NCI-H2196 (cell line): ENCODE data around the gene RNF44.
A peak's percentile ranks its signal among the peaks of the same experiment; 100 is the strongest.

Experiments
- DNase-seq: peaks from one replicate; lab custom pipeline; 2025; ENCODE audit not compliant: unreplicated experiment; lab: John Stamatoyannopoulos, UW

The RNF44 gene

GRCh38 chr5:176535664-176536131, 1.5 kb downstream of the RNF44 start:
- DNase-seq = no peak

- no peak for DNase-seq
Measured at GRCh38 chr5:176535101-176535663, 2.0 kb downstream of the RNF44 start.

- DNase-seq = peak; percentile 34
Measured at GRCh38 chr5:176534640-176535039, 2.6 kb downstream of the RNF44 start.

GRCh38 chr5:176533894-176534611, 3.1 kb downstream of the RNF44 start:
- DNase-seq = peak; percentile 42

- no peak for DNase-seq
Measured at GRCh38 chr5:176533390-176533789, 3.8 kb downstream of the RNF44 start.

GRCh38 chr5:176532795-176533194, 4.4 kb downstream of the RNF44 start:
- no peak for DNase-seq

GRCh38 chr5:176531902-176532493, 5.2 kb downstream of the RNF44 start:
- DNase-seq = no peak

- peak; percentile 43 for DNase-seq
Measured at GRCh38 chr5:176530983-176531901, 6.0 kb downstream of the RNF44 start.

- DNase-seq = no peak
Measured at GRCh38 chr5:176530393-176530982, 6.7 kb downstream of the RNF44 start.

GRCh38 chr5:176529741-176530141, 7.5 kb downstream of the RNF44 start:
- DNase-seq = no peak

GRCh38 chr5:176529116-176529740, 8.0 kb downstream of the RNF44 start:
- no peak for DNase-seq

- DNase-seq = no peak
Measured at GRCh38 chr5:176528761-176529115, 8.5 kb downstream of the RNF44 start.

GRCh38 chr5:176528301-176528700, 8.9 kb downstream of the RNF44 start:
- no peak for DNase-seq

- DNase-seq = no peak
Measured at GRCh38 chr5:176527246-176528222, 9.7 kb downstream of the RNF44 start.

- DNase-seq = no peak
Measured at GRCh38 chr5:176526462-176526861, 10.7 kb downstream of the RNF44 start.

GRCh38 chr5:176525677-176526076, 11.5 kb downstream of the RNF44 start:
- DNase-seq = no peak

- no peak for DNase-seq
Measured at GRCh38 chr5:176524987-176525386, 12.2 kb downstream of the RNF44 start.

GRCh38 chr5:176524138-176524537, 13.1 kb downstream of the RNF44 start:
- DNase-seq = no peak

- no peak for DNase-seq
Measured at GRCh38 chr5:176521699-176522263, 15.4 kb downstream of the RNF44 start.
